ENCODE results near the gene RAF1. TPM values are rescaled to one million over a fixed set of nuclear protein-coding genes. Genes with fewer than 3 reads are reported as not detected.
"Not testable (repeated sequence)": the region's sequence is repeated elsewhere in the genome, so short reads cannot be mapped to it uniquely, and the experiment has no call there.

RAF1 gene
- total RNA-seq, 1 donor from 2014 or later: 115 TPM

- Histone ChIP-seq H4K20me1 (ENCODE audit: low read depth) (peaks cover 95% of the 10 kb centered on the region), H3K36me3 (no peaks in the 10 kb centered on the region), H3F3A (ENCODE audit: low read depth) (peaks cover 7% of the 10 kb centered on the region), H3K4me2 (no peak overlapping the region), H2AFZ (replicated peaks) (no peak overlapping the region), H3K27ac (no peak overlapping the region), H3K27me3 (no peaks in the 10 kb centered on the region), H3K79me2 (ENCODE audit: low read depth) (peaks cover 100% of the 10 kb centered on the region), H3K4me3 (no peak overlapping the region), H3K4me1 (peaks cover 12% of the 10 kb centered on the region), H3K9ac (no peak overlapping the region), H3K9me3 (ENCODE audit: low read depth) (no peaks in the 10 kb centered on the region)
- no peak for DNase-seq (ENCODE audit: low spot score)
- Mint-ChIP-seq H3K27me3 (ENCODE audit: insufficient read depth, low read depth) (peaks cover 7% of the 10 kb centered on the region), H3K27ac (no peak overlapping the region), H3K9me3 (no peaks in the 10 kb centered on the region), H3K4me1 (peaks cover 12% of the 10 kb centered on the region), H3K4me3 (no peak overlapping the region), H3K36me3 (no peaks in the 10 kb centered on the region)
- TF ChIP-seq EZH2 (IDR thresholded peaks at IDR 0.05) (no peak), EZH2phosphoT487 (IDR thresholded peaks at IDR 0.05) (no peak), CTCF (IDR thresholded peaks at IDR 0.05) (no peak)
Observed at GRCh38 chr3:12627370-12627769, 36.5 kb downstream of the RAF1 start.

GRCh38 chr3:12624964-12625363 is 39.0 kb downstream of the RAF1 start:
- Histone ChIP-seq H3K79me2 (ENCODE audit: low read depth) (peaks cover 100% of the 10 kb centered on the region), H4K20me1 (ENCODE audit: low read depth) (peaks cover 95% of the 10 kb centered on the region)
- H3K27ac Mint-ChIP-seq; H2AFZ ChIP-seq (replicated peaks); H3K36me3 Mint-ChIP-seq; H3K27me3 ChIP-seq; H3K9me3 ChIP-seq (ENCODE audit: low read depth); H3K4me3 ChIP-seq; H3F3A ChIP-seq (ENCODE audit: low read depth); H3K4me1 Mint-ChIP-seq; H3K9me3 Mint-ChIP-seq; H3K27ac ChIP-seq; H3K36me3 ChIP-seq; H3K4me1 ChIP-seq; H3K27me3 Mint-ChIP-seq (ENCODE audit: insufficient read depth, low read depth); H3K9ac ChIP-seq; DNase-seq (ENCODE audit: low spot score); H3K4me3 Mint-ChIP-seq; H3K4me2 ChIP-seq: not testable (repeated sequence)

- H3K36me3 ChIP-seq: no peaks in the 10 kb centered on the region
- H3K27ac ChIP-seq: no peak overlapping the region
- no peaks in the 10 kb centered on the region for H3K27me3 ChIP-seq
- no peak for DNase-seq (ENCODE audit: low spot score)
- no peaks in the 10 kb centered on the region for H3K36me3 Mint-ChIP-seq
- no peak for TF ChIP-seq CTCF (IDR thresholded peaks at IDR 0.05)
- no peak for TF ChIP-seq EZH2phosphoT487 (IDR thresholded peaks at IDR 0.05)
- TF ChIP-seq EZH2 (IDR thresholded peaks at IDR 0.05): no peak
- no peaks in the 10 kb centered on the region for H3K9me3 Mint-ChIP-seq
- no peak overlapping the region for H3K27ac Mint-ChIP-seq
- H3K4me2 ChIP-seq: no peak overlapping the region
- no peaks in the 10 kb centered on the region for H3K9me3 ChIP-seq (ENCODE audit: low read depth)
- H3K4me1 ChIP-seq: no peaks in the 10 kb centered on the region
- H3F3A ChIP-seq (ENCODE audit: low read depth): no peaks in the 10 kb centered on the region
- no peak overlapping the region for H3K9ac ChIP-seq
- no peak overlapping the region for H3K4me3 ChIP-seq
- no peak overlapping the region for H3K4me3 Mint-ChIP-seq
- H4K20me1 ChIP-seq (ENCODE audit: low read depth): peaks cover 94% of the 10 kb centered on the region
- H2AFZ ChIP-seq (replicated peaks): no peak overlapping the region
- peaks cover 5% of the 10 kb centered on the region for H3K4me1 Mint-ChIP-seq
- H3K27me3 Mint-ChIP-seq (ENCODE audit: insufficient read depth, low read depth): peaks cover 4% of the 10 kb centered on the region
- H3K79me2 ChIP-seq (ENCODE audit: low read depth): peaks cover 100% of the 10 kb centered on the region
Observed at GRCh38 chr3:12624056-12624455, 39.9 kb downstream of the RAF1 start.

- peaks cover 100% of the 10 kb centered on the region for H3K79me2 ChIP-seq (ENCODE audit: low read depth)
- peaks cover 84% of the 10 kb centered on the region for H4K20me1 ChIP-seq (ENCODE audit: low read depth)
- no peak overlapping the region for H3K4me3 ChIP-seq
- H2AFZ ChIP-seq (replicated peaks): no peak overlapping the region
- H3K9me3 Mint-ChIP-seq: no peaks in the 10 kb centered on the region
- H3K36me3 ChIP-seq: no peaks in the 10 kb centered on the region
- peaks cover 5% of the 10 kb centered on the region for H3K4me1 Mint-ChIP-seq
- no peak overlapping the region for H3K4me2 ChIP-seq
- no peaks in the 10 kb centered on the region for H3F3A ChIP-seq (ENCODE audit: low read depth)
- no peaks in the 10 kb centered on the region for H3K27me3 ChIP-seq
- no peaks in the 10 kb centered on the region for H3K27me3 Mint-ChIP-seq (ENCODE audit: insufficient read depth, low read depth)
- DNase-seq (ENCODE audit: low spot score): no peak
- peak overlapping the region; percentile 3 for H3K9ac ChIP-seq
- no peak overlapping the region for H3K4me3 Mint-ChIP-seq
- peak overlapping the region; percentile 50 for H3K27ac ChIP-seq
- no peaks in the 10 kb centered on the region for H3K4me1 ChIP-seq
- H3K9me3 ChIP-seq (ENCODE audit: low read depth): no peaks in the 10 kb centered on the region
- H3K36me3 Mint-ChIP-seq: no peaks in the 10 kb centered on the region
- peak overlapping the region; percentile 48 for H3K27ac Mint-ChIP-seq
- TF ChIP-seq CTCF (IDR thresholded peaks at IDR 0.05) (no peak), EZH2phosphoT487 (IDR thresholded peaks at IDR 0.05) (no peak), EZH2 (IDR thresholded peaks at IDR 0.05) (no peak)
Observed at GRCh38 chr3:12622335-12622734, 41.6 kb downstream of the RAF1 start.

Data from neural progenitor cell (in vitro differentiated cells).